HEK293 (cell line): ENCODE measurements around the gene PACS2.

Experiments
- CTCF ChIA-PET: fragments of 350-600 bp; formaldehyde crosslinking; extraction: SDS; loops from one replicate; lab custom pipeline; 2021; ENCODE audit warnings: antibody characterized with exemption; lab: Yijun Ruan, JAX
- POLR2A ChIA-PET: fragments of 300-600 bp; formaldehyde crosslinking; extraction: SDS; loops from one replicate; lab custom pipeline; 2020; ENCODE audit warnings: antibody characterized with exemption, inconsistent platforms; lab: Yijun Ruan, JAX
- H3K27ac ChIP-seq: fragments of 200-500 bp; sonication (Bioruptor generic); 2 replicates; pipeline ENCODE4 v1.5.1; 2014; ENCODE audit warnings: low read depth, low read length, control low read depth, inconsistent platforms; ENCODE audit errors: extremely low read depth
- H3K36me3 ChIP-seq, 2 experiments: fragments of 200-500 bp in 1 of 2; sonication (Bioruptor generic) in 1 of 2; 1 replicate in 1 of 2; 2 replicates in 1 of 2; pipeline ENCODE4 v1.5.1; 2014 to 2017; ENCODE audit warnings: inconsistent platforms in 2 of 2, low read length in 2 of 2; ENCODE audit not compliant: control insufficient read depth in 2 of 2, insufficient read depth in 1 of 2
- H3K4me1 ChIP-seq: fragments of 200-500 bp; sonication (Bioruptor generic); 2 replicates; pipeline ENCODE4 v1.5.1; 2014; ENCODE audit warnings: mild to moderate bottlenecking, low read length, inconsistent platforms; ENCODE audit not compliant: control insufficient read depth, insufficient read depth
- H3K4me3 ChIP-seq: 2 replicates; pipeline ENCODE4 v1.5.1; 2011; ENCODE audit warnings: low read depth, mild to moderate bottlenecking, control low read depth, low read length, moderate library complexity
- H3K9me3 ChIP-seq: fragments of 200-500 bp; sonication (Bioruptor generic); 2 replicates; pipeline ENCODE4 v1.5.1; 2014; ENCODE audit warnings: low read depth, low read length, inconsistent platforms; ENCODE audit not compliant: control insufficient read depth, insufficient read depth
- ATF2 ChIP-seq: fragments of 450-650 bp; formaldehyde crosslinking; IDR thresholded peaks from 2 replicates; pipeline ENCODE4 v1.5.1; 2016; ENCODE audit warnings: missing biosample characterization, missing genetic modification characterization, low read depth
- IKZF3 ChIP-seq: fragments of 450-650 bp; IDR thresholded peaks from 2 replicates; pipeline ENCODE4 v1.5.0; 2018; ENCODE audit warnings: missing biosample characterization, mild to moderate bottlenecking, missing genetic modification characterization, moderate library complexity
- KLF7 ChIP-seq: fragments of 450-650 bp; formaldehyde crosslinking; IDR thresholded peaks from 2 replicates; pipeline ENCODE4 v1.5.1; 2016; ENCODE audit warnings: missing biosample characterization, missing genetic modification characterization, borderline replicate concordance
- MEIS1 ChIP-seq: sonication (generic); formaldehyde crosslinking; IDR thresholded peaks from 2 replicates; pipeline ENCODE4 v1.8.1; 2022; ENCODE audit warnings: missing genetic modification reagents, mild to moderate bottlenecking, borderline replicate concordance
- SCRT1 ChIP-seq: fragments of 450-650 bp; formaldehyde crosslinking; IDR thresholded peaks from 2 replicates; pipeline ENCODE4 v1.5.1; 2016; ENCODE audit warnings: missing biosample characterization, missing genetic modification characterization, borderline replicate concordance
- SP3 ChIP-seq: fragments of 450-650 bp; formaldehyde crosslinking; IDR thresholded peaks from 2 replicates; pipeline ENCODE4 v1.5.1; 2016; ENCODE audit warnings: missing biosample characterization, missing genetic modification characterization
- ZBTB1 ChIP-seq: fragments of 450-650 bp; formaldehyde crosslinking; IDR thresholded peaks from 2 replicates; pipeline ENCODE4 v1.5.1; 2016; ENCODE audit warnings: missing biosample characterization, missing genetic modification characterization
- ZBTB20 ChIP-seq: fragments of 450-650 bp; formaldehyde crosslinking; IDR thresholded peaks from 2 replicates; pipeline ENCODE4 v1.5.1; 2016; ENCODE audit warnings: missing biosample characterization, missing genetic modification characterization
- ZBTB26 ChIP-seq: fragments of 450-650 bp; formaldehyde crosslinking; optimal IDR thresholded peaks from 2 replicates; pipeline ENCODE3; 2016; ENCODE audit warnings: missing biosample characterization, mild to moderate bottlenecking, missing genetic modification characterization
- ZBTB7A ChIP-seq: fragments of 450-650 bp; formaldehyde crosslinking; IDR thresholded peaks from 2 replicates; pipeline ENCODE4 v1.5.1; 2016; ENCODE audit warnings: low read depth, missing biosample characterization, missing genetic modification characterization
- ZNF10 ChIP-seq: fragments of 450-650 bp; formaldehyde crosslinking; IDR thresholded peaks from 2 replicates; pipeline ENCODE4 v1.5.1; 2017; ENCODE audit warnings: missing biosample characterization, missing genetic modification characterization
- ZNF202 ChIP-seq: fragments of 450-650 bp; formaldehyde crosslinking; IDR thresholded peaks from 2 replicates; pipeline ENCODE4 v1.5.1; 2016; ENCODE audit warnings: missing biosample characterization, missing genetic modification characterization, borderline replicate concordance
- ZNF280C ChIP-seq: fragments of 450-650 bp; formaldehyde crosslinking; IDR thresholded peaks from 2 replicates; pipeline ENCODE4 v1.5.1; 2016; ENCODE audit warnings: missing biosample characterization, missing genetic modification characterization
- ZNF302 ChIP-seq: fragments of 450-650 bp; formaldehyde crosslinking; IDR thresholded peaks from 2 replicates; pipeline ENCODE4 v1.5.1; 2016; ENCODE audit warnings: missing biosample characterization, missing genetic modification characterization, low read depth
- ZNF521 ChIP-seq: fragments of 450-650 bp; formaldehyde crosslinking; IDR thresholded peaks from 2 replicates; pipeline ENCODE4 v1.5.1; 2017; ENCODE audit warnings: missing biosample characterization, mild to moderate bottlenecking, missing genetic modification characterization
- ZNF600 ChIP-seq: fragments of 450-650 bp; formaldehyde crosslinking; IDR thresholded peaks from 2 replicates; pipeline ENCODE4 v1.5.1; 2016; ENCODE audit warnings: missing biosample characterization, missing genetic modification characterization
- ZNF670 ChIP-seq: fragments of 450-650 bp; formaldehyde crosslinking; IDR thresholded peaks from 2 replicates; pipeline ENCODE4 v1.5.1; 2016; ENCODE audit warnings: missing biosample characterization, missing genetic modification characterization, low read depth
- ZNF677 ChIP-seq: fragments of 450-650 bp; IDR thresholded peaks from 2 replicates; pipeline ENCODE4 v1.5.0; 2018; ENCODE audit warnings: missing biosample characterization, mild to moderate bottlenecking, missing genetic modification characterization, moderate library complexity
- ZNF76 ChIP-seq: fragments of 450-650 bp; formaldehyde crosslinking; IDR thresholded peaks from 2 replicates; pipeline ENCODE4; 2016; ENCODE audit warnings: low read depth, missing biosample characterization, missing genetic modification characterization, borderline replicate concordance
- ZNF776 ChIP-seq: fragments of 450-650 bp; formaldehyde crosslinking; IDR thresholded peaks from 2 replicates; pipeline ENCODE4 v1.5.0; 2017; ENCODE audit warnings: missing biosample characterization, missing genetic modification characterization, borderline replicate concordance
- ZNF777 ChIP-seq: fragments of 450-650 bp; formaldehyde crosslinking; IDR thresholded peaks from 2 replicates; pipeline ENCODE4 v1.5.1; 2017; ENCODE audit warnings: missing biosample characterization, missing genetic modification characterization, borderline replicate concordance
- ZNF785 ChIP-seq: fragments of 450-650 bp; formaldehyde crosslinking; IDR thresholded peaks from 2 replicates; pipeline ENCODE4 v1.5.1; 2016; ENCODE audit warnings: missing biosample characterization, missing genetic modification characterization
- ZXDB ChIP-seq: fragments of 450-650 bp; formaldehyde crosslinking; IDR thresholded peaks from 2 replicates; pipeline ENCODE4 v1.5.1; 2016; ENCODE audit warnings: missing biosample characterization, missing genetic modification characterization
- TF ChIP-seq, protein P1 (sequence below): fragments of 450-650 bp; formaldehyde crosslinking; IDR thresholded peaks from 2 replicates; pipeline ENCODE4 v1.5.1; 2017; ENCODE audit warnings: missing biosample characterization, missing genetic modification characterization
- TF ChIP-seq, protein P2 (sequence below): fragments of 450-650 bp; formaldehyde crosslinking; IDR thresholded peaks from 2 replicates; pipeline ENCODE4 v1.5.1; 2016; ENCODE audit warnings: missing biosample characterization, missing genetic modification characterization
- TF ChIP-seq, protein P3 (sequence below): fragments of 450-650 bp; formaldehyde crosslinking; IDR thresholded peaks from 2 replicates; pipeline ENCODE4 v1.5.1; 2016; ENCODE audit warnings: missing biosample characterization, missing genetic modification characterization

The PACS2 gene

DNA sequence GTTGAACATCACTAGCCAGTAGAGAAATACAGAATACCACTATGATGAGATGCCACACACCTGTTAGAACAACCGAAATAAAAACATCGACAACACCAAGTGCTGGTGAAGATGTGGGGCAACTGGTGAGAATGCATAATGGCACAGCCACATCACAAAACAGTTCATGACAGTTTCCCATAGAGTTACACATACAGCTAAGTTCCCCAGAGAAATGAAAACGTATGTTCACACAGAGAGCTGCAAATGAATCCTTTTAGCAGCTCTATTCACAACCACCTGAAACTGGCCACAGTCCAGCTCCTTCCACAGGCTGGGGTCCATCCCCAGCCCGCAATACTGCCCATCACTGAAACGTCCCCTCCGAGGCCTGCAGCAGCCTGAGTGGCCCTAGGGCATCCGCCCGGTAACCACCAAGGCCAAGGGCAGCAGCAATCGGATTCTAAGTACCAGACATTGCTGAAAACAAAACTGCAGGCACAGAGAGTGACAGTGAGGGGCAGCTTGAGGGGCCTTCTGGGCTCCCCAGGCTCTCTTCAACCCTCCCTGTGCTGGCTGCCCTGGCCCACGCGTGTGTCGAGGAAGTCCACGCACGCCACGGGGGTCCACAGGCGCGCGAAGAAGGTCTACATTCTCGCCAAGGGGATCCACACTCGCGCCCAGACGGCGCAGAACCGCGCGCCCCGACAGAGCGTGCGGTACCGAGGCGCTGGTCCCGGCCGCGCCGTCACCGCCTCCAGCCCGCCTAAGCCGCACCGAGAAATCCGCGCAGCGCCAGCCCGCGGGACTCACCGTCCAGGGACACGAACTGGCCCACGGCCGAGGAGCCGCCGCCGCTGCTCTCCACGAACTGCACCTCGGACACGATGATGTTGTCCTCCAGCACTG lies 14.7 kb upstream of the PACS2 start:
- H3K9me3 ChIP-seq: no peaks in the 10 kb centered on the region
- H3K36me3 ChIP-seq: no peaks in the 10 kb centered on the region; a peak in 1 of 3 replicates
- ChIA-PET POLR2A (interaction anchor here (0.9 to 2.5 kb wide), 6 partner anchors 8 to 52 kb away, joined by 3 to 36 read pairs (median 5); partner anchors contain the start of gene PACS2), CTCF (interaction anchor here (0.6 kb wide), 2 partner anchors 210 to 212 kb away, joined by 3 to 4 read pairs; no protein-coding TSS in a partner anchor)
- peak overlapping the region; percentile 88 for H3K4me3 ChIP-seq
- peak overlapping the region; percentile 97 for H3K27ac ChIP-seq
- no peaks in the 10 kb centered on the region for H3K4me1 ChIP-seq
- TF ChIP-seq SCRT1 (tag by site-specific recombination): peak; percentile 84
- TF ChIP-seq ZNF202: no peak
- TF ChIP-seq ZNF776 (tag by site-specific recombination): no peak
- TF ChIP-seq, protein P1, sequence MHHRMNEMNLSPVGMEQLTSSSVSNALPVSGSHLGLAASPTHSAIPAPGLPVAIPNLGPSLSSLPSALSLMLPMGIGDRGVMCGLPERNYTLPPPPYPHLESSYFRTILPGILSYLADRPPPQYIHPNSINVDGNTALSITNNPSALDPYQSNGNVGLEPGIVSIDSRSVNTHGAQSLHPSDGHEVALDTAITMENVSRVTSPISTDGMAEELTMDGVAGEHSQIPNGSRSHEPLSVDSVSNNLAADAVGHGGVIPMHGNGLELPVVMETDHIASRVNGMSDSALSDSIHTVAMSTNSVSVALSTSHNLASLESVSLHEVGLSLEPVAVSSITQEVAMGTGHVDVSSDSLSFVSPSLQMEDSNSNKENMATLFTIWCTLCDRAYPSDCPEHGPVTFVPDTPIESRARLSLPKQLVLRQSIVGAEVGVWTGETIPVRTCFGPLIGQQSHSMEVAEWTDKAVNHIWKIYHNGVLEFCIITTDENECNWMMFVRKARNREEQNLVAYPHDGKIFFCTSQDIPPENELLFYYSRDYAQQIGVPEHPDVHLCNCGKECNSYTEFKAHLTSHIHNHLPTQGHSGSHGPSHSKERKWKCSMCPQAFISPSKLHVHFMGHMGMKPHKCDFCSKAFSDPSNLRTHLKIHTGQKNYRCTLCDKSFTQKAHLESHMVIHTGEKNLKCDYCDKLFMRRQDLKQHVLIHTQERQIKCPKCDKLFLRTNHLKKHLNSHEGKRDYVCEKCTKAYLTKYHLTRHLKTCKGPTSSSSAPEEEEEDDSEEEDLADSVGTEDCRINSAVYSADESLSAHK: no peak
- peak; percentile 30; the same call in 1 of the 2 replicates for TF ChIP-seq ZNF600
- TF ChIP-seq ZBTB26 (tag by site-specific recombination): peak; percentile 87
- no peak for TF ChIP-seq SP3 (tag by site-specific recombination)
- TF ChIP-seq, protein P2, sequence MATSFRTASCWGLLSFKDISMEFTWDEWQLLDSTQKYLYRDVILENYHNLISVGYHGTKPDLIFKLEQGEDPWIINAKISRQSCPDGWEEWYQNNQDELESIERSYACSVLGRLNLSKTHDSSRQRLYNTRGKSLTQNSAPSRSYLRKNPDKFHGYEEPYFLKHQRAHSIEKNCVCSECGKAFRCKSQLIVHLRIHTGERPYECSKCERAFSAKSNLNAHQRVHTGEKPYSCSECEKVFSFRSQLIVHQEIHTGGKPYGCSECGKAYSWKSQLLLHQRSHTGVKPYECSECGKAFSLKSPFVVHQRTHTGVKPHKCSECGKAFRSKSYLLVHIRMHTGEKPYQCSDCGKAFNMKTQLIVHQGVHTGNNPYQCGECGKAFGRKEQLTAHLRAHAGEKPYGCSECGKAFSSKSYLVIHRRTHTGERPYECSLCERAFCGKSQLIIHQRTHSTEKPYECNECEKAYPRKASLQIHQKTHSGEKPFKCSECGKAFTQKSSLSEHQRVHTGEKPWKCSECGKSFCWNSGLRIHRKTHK: no peak
- no peak for TF ChIP-seq ZBTB1
- TF ChIP-seq MEIS1: no peak
- 0 out of 2 replicates have a peak, but pooled peaks have one; percentile 13 for TF ChIP-seq ZNF76 (tag by site-specific recombination)
- TF ChIP-seq ATF2 (tag by site-specific recombination): no peak
- no peak for TF ChIP-seq ZBTB7A (tag by site-specific recombination)
- TF ChIP-seq ZNF521 (tag by site-specific recombination): no peak
- peak; percentile 95 for TF ChIP-seq ZNF777 (tag by site-specific recombination)
- TF ChIP-seq ZNF677: no peak
- peak; percentile 56; the same call in 1 of the 2 replicates for TF ChIP-seq ZNF785 (tag by site-specific recombination)
- no peak; the same call in 1 of the 2 replicates for TF ChIP-seq ZBTB20
- TF ChIP-seq, protein P3, sequence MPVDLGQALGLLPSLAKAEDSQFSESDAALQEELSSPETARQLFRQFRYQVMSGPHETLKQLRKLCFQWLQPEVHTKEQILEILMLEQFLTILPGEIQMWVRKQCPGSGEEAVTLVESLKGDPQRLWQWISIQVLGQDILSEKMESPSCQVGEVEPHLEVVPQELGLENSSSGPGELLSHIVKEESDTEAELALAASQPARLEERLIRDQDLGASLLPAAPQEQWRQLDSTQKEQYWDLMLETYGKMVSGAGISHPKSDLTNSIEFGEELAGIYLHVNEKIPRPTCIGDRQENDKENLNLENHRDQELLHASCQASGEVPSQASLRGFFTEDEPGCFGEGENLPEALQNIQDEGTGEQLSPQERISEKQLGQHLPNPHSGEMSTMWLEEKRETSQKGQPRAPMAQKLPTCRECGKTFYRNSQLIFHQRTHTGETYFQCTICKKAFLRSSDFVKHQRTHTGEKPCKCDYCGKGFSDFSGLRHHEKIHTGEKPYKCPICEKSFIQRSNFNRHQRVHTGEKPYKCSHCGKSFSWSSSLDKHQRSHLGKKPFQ (tag by site-specific recombination): no peak
- TF ChIP-seq ZNF670: no peak
- TF ChIP-seq ZNF10 (tag by site-specific recombination): no peak
- no peak for TF ChIP-seq IKZF3 (tag by site-specific recombination)
- no peak for TF ChIP-seq ZNF280C (tag by site-specific recombination)
- TF ChIP-seq ZXDB: peak; percentile 23; the same call in 1 of the 2 replicates
- no peak for TF ChIP-seq KLF7 (tag by site-specific recombination)
- TF ChIP-seq ZNF302: no peak
